ENCODE data around the gene KCNN1. TPM values are rescaled to one million over a fixed set of nuclear protein-coding genes. Genes with fewer than 3 reads are reported as not detected.

KCNN1 gene
- total RNA-seq, 1 experiment from 2014 or later: 0.61 TPM

DNA sequence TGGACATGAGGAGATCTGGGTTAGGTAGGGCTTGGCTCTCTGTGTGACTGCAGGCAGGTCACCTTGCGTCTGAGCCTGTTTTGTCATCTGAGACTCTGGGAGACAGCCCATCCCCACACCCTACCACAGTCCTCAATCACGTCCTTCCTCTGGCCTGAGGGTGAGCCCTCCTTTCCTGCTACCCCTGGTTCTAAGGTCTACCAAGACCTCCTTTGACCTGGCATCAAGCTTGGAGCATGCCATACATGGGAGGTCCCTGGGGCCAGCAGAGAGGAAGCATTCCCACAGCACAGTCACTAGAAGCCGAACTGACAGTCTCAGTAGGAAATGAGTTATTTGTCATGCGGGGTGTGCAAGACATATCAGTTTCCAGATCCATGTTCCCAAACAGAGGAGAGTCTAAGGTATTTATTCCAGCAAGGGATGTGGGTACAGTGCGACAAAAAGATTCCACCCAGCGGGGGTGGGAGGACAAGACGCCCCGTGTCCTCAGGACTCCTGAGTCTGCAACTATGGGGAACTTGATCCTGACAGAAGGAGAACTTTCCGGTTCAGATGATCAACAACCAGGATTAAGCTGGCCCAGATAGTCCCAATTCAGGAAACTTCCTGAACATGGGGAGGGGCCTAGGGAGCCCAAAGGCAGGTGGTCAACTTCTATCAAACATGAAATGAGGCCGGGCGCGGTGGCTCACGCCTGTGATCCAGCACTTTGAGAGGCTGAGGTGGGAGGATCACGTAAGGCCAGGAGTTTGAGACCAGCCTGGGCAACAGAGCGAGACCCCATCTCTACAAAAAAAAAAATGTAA lies 50.6 kb downstream of the KCNN1 start:
- ChIA-PET RAD21 (ENCODE audit: low non-redundant PET in 1 of 2, low total read pairs in 2 of 2, uncharacterized antibody in 2 of 2, unreplicated experiment in 2 of 2) (interaction anchor here in 1 of 2 experiments (0.5 kb wide), 1 partner anchor 263 kb away, joined by 3 read pairs; no protein-coding TSS in a partner anchor), POLR2A (no interaction called here), CTCF (interaction anchor here (0.8 kb wide), 1 partner anchor 20 kb away, joined by 3 read pairs; no protein-coding TSS in a partner anchor)
- Histone ChIP-seq H3K27ac (ENCODE audit: low read depth, low read length) (no peak overlapping the region), H3K4me3 (replicated peaks in 1 of 2; ENCODE audit: low read depth in 1 of 2, low read length in 2 of 2) (no peak overlapping the region), H3K27me3 (ENCODE audit: insufficient read depth, low read length) (no peaks in the 10 kb centered on the region), H3K9ac (ENCODE audit: low read length) (no peak overlapping the region), H3K9me3 (ENCODE audit: control insufficient read depth in 1 of 2, insufficient read depth in 1 of 2, low read depth in 1 of 2, low read length in 2 of 2) (no peaks in the 10 kb centered on the region), H3K9me2 (ENCODE audit: insufficient read depth) (no peaks in the 10 kb centered on the region), H3K4me1 (ENCODE audit: control insufficient read depth in 1 of 2, insufficient read depth in 2 of 2, low read length in 2 of 2) (peaks cover 23 to 39% of the 10 kb centered on the region in 2 experiments), H2AFZ (ENCODE audit: low read depth, low read length, poor library complexity, severe bottlenecking) (no peak overlapping the region), H3K4me2 (ENCODE audit: low read length) (no peak overlapping the region), H3K79me2 (ENCODE audit: insufficient read depth, low read length) (peaks cover 3% of the 10 kb centered on the region; the same call in 1 of the 2 replicates), H4K20me1 (ENCODE audit: insufficient read depth) (no peaks in the 10 kb centered on the region), H3K36me3 (ENCODE audit: control insufficient read depth in 1 of 2, insufficient read depth in 2 of 2, low read length in 2 of 2) (peaks cover 9 to 14% of the 10 kb centered on the region in 2 experiments)
- intact Hi-C loops (cut with micrococcal nuclease): no loop called here
- BruUV-seq (replicated peaks): no TSS peak
- TF ChIP-seq, protein P1, sequence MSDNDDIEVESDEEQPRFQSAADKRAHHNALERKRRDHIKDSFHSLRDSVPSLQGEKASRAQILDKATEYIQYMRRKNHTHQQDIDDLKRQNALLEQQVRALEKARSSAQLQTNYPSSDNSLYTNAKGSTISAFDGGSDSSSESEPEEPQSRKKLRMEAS (IDR thresholded peaks at IDR 0.05): no peak
- TF ChIP-seq, protein P2, sequence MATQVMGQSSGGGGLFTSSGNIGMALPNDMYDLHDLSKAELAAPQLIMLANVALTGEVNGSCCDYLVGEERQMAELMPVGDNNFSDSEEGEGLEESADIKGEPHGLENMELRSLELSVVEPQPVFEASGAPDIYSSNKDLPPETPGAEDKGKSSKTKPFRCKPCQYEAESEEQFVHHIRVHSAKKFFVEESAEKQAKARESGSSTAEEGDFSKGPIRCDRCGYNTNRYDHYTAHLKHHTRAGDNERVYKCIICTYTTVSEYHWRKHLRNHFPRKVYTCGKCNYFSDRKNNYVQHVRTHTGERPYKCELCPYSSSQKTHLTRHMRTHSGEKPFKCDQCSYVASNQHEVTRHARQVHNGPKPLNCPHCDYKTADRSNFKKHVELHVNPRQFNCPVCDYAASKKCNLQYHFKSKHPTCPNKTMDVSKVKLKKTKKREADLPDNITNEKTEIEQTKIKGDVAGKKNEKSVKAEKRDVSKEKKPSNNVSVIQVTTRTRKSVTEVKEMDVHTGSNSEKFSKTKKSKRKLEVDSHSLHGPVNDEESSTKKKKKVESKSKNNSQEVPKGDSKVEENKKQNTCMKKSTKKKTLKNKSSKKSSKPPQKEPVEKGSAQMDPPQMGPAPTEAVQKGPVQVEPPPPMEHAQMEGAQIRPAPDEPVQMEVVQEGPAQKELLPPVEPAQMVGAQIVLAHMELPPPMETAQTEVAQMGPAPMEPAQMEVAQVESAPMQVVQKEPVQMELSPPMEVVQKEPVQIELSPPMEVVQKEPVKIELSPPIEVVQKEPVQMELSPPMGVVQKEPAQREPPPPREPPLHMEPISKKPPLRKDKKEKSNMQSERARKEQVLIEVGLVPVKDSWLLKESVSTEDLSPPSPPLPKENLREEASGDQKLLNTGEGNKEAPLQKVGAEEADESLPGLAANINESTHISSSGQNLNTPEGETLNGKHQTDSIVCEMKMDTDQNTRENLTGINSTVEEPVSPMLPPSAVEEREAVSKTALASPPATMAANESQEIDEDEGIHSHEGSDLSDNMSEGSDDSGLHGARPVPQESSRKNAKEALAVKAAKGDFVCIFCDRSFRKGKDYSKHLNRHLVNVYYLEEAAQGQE (IDR thresholded peaks at IDR 0.05; ENCODE audit: low read depth): no peak
- TF ChIP-seq JUND (IDR thresholded peaks at IDR 0.05) (no peak), EZH2phosphoT487 (IDR thresholded peaks at IDR 0.05; ENCODE audit: borderline replicate concordance) (no peak), CEBPB (IDR thresholded peaks at IDR 0.05; ENCODE audit: low read depth) (no peak), ELF1 (IDR thresholded peaks at IDR 0.05; ENCODE audit: borderline replicate concordance, low read depth) (no peak), SRF (IDR thresholded peaks at IDR 0.05; ENCODE audit: low read depth) (no peak), POLR2AphosphoS5 (IDR thresholded peaks at IDR 0.05; ENCODE audit: low read depth, low read length) (no peak), CBX3 (IDR thresholded peaks at IDR 0.05; ENCODE audit: low read depth) (no peak), ZNF274 (IDR thresholded peaks at IDR 0.05; ENCODE audit: low read depth, low read length) (no peak), POLR2A (IDR thresholded peaks at IDR 0.05; ENCODE audit: borderline replicate concordance, extremely low read depth, insufficient read depth, insufficient read length) (no peak), TCF7L2 (IDR thresholded peaks at IDR 0.05; ENCODE audit: borderline replicate concordance, extremely low read depth, insufficient read depth, insufficient read length) (no peak), YY1 (IDR thresholded peaks at IDR 0.05; ENCODE audit: extremely low read depth, insufficient replicate concordance, low read depth, low read length) (no peak), RAD21 (IDR thresholded peaks at IDR 0.05; ENCODE audit: low read depth) (no peak), SIN3A (IDR thresholded peaks at IDR 0.05; ENCODE audit: low read depth) (no peak), ZFX (IDR thresholded peaks at IDR 0.05) (no peak)
- TF ChIP-seq, protein P3, sequence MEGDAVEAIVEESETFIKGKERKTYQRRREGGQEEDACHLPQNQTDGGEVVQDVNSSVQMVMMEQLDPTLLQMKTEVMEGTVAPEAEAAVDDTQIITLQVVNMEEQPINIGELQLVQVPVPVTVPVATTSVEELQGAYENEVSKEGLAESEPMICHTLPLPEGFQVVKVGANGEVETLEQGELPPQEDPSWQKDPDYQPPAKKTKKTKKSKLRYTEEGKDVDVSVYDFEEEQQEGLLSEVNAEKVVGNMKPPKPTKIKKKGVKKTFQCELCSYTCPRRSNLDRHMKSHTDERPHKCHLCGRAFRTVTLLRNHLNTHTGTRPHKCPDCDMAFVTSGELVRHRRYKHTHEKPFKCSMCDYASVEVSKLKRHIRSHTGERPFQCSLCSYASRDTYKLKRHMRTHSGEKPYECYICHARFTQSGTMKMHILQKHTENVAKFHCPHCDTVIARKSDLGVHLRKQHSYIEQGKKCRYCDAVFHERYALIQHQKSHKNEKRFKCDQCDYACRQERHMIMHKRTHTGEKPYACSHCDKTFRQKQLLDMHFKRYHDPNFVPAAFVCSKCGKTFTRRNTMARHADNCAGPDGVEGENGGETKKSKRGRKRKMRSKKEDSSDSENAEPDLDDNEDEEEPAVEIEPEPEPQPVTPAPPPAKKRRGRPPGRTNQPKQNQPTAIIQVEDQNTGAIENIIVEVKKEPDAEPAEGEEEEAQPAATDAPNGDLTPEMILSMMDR (IDR thresholded peaks at IDR 0.05 in 2 of 3, conservative IDR thresholded peaks at IDR 0.05 in 1 of 3; ENCODE audit: borderline replicate concordance in 1 of 3, insufficient read depth in 1 of 3, low read depth in 2 of 3, low read length in 2 of 3): no peak
- TF ChIP-seq, protein P4, sequence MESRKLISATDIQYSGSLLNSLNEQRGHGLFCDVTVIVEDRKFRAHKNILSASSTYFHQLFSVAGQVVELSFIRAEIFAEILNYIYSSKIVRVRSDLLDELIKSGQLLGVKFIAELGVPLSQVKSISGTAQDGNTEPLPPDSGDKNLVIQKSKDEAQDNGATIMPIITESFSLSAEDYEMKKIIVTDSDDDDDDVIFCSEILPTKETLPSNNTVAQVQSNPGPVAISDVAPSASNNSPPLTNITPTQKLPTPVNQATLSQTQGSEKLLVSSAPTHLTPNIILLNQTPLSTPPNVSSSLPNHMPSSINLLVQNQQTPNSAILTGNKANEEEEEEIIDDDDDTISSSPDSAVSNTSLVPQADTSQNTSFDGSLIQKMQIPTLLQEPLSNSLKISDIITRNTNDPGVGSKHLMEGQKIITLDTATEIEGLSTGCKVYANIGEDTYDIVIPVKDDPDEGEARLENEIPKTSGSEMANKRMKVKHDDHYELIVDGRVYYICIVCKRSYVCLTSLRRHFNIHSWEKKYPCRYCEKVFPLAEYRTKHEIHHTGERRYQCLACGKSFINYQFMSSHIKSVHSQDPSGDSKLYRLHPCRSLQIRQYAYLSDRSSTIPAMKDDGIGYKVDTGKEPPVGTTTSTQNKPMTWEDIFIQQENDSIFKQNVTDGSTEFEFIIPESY (IDR thresholded peaks at IDR 0.05; ENCODE audit: extremely low read depth, insufficient replicate concordance, low read length): no peak
- TF ChIP-seq, protein P5, sequence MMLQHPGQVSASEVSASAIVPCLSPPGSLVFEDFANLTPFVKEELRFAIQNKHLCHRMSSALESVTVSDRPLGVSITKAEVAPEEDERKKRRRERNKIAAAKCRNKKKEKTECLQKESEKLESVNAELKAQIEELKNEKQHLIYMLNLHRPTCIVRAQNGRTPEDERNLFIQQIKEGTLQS (IDR thresholded peaks at IDR 0.05): no peak
- no peak for ATAC-seq
- DNase-seq (ENCODE audit: low read depth, low spot score): no peak

All from HCT116 (cell line).